LNCaP clone FGC (cell line): ENCODE data around the gene TSNAXIP1.

Experiments used
- DNase-seq: peaks from one replicate; pipeline ENCODE4 v3.0.0-alpha.2; 2011; ENCODE audit warnings: low read depth
- H3K4me3 ChIP-seq: 2 replicates; pipeline ENCODE4 v1.5.1; 2011; ENCODE audit warnings: mild to moderate bottlenecking, low read depth, low read length, control low read depth
- CTCF ChIP-seq: IDR thresholded peaks from 2 replicates; pipeline ENCODE4 v1.5.1; 2012; ENCODE audit warnings: mild to moderate bottlenecking; ENCODE audit not compliant: control insufficient read depth, insufficient read depth; ENCODE audit errors: extremely low read depth

Gene TSNAXIP1

GRCh38 chr16:67811899-67812298, 5.2 kb downstream of the TSNAXIP1 start:
- DNase-seq, result no peak
- no peak for TF ChIP-seq CTCF
- no peak overlapping the region for H3K4me3 ChIP-seq

- no peak for TF ChIP-seq CTCF
- peak; percentile 69 for DNase-seq
- H3K4me3 ChIP-seq, result no peak overlapping the region
Observed at GRCh38 chr16:67814567-67814966, 7.9 kb downstream of the TSNAXIP1 start.

GRCh38 chr16:67820608-67821259, 14.0 kb downstream of the TSNAXIP1 start:
- 0 out of 2 replicates have a peak, but pooled peaks have one; percentile 10 for TF ChIP-seq CTCF
- H3K4me3 ChIP-seq, result no peak overlapping the region

GRCh38 chr16:67822511-67822910, 15.8 kb downstream of the TSNAXIP1 start:
- DNase-seq, result no peak
- H3K4me3 ChIP-seq, result no peak overlapping the region
- TF ChIP-seq CTCF, result no peak

More at GRCh38 chr16:67820608-67821259, 14.0 kb downstream of the TSNAXIP1 start:
- no peak for DNase-seq

GRCh38 chr16:67825119-67825518, 18.4 kb downstream of the TSNAXIP1 start:
- no peak for TF ChIP-seq CTCF

GRCh38 chr16:67825906-67826305, 19.2 kb downstream of the TSNAXIP1 start:
- TF ChIP-seq CTCF, result no peak
- no peak for DNase-seq
- H3K4me3 ChIP-seq, result no peak overlapping the region

More at GRCh38 chr16:67825119-67825518, 18.4 kb downstream of the TSNAXIP1 start:
- no peak overlapping the region for H3K4me3 ChIP-seq
- DNase-seq, result no peak

GRCh38 chr16:67828651-67829050, 22.0 kb downstream of the TSNAXIP1 start:
- DNase-seq, result no peak
- no peak for TF ChIP-seq CTCF
- no peak overlapping the region for H3K4me3 ChIP-seq
